K562 (cell line): ENCODE results near the gene USP22. TPM values are rescaled to one million over a fixed set of nuclear protein-coding genes. Genes with fewer than 3 reads are reported as not detected.

Experiments
- ATAC-seq: fragments of 200-7000 bp; cut with Tn5 transposase; 3 replicates; pipeline ENCODE4 v1.9.1; 2020; ENCODE audit warnings: moderate library complexity
- BruUV-seq: library from RNA; stranded (reverse); fragments of 400-500 nt; replicated peaks from 2 replicates; lab custom pipeline; 2021; lab: Mats Ljungman, UMichigan
- CTCF ChIA-PET: fragments of 300-600 bp; formaldehyde crosslinking; extraction: SDS; loops from one replicate; lab custom pipeline; 2021; ENCODE audit warnings: low intra/inter-chr PET ratio; lab: Yijun Ruan, JAX
- POLR2A ChIA-PET: fragments of 300-600, 350-650 bp; sonication (Branson Sonifier 250); formaldehyde crosslinking; extraction: SDS; loops from one replicate; lab custom pipeline; 2021; ENCODE audit warnings: antibody characterized with exemption, inconsistent platforms; lab: Yijun Ruan, JAX
- DNase-seq, 4 experiments: peaks; one replicate each; pipeline versions ENCODE4 v3.0.0 to v3.0.0-alpha.2; 2011 to 2018; ENCODE audit warnings: low spot score in 3 of 4, mixed read lengths in 3 of 4; ENCODE audit errors: extremely low read depth in 1 of 4
- FAIRE-seq: peaks from 2 replicates; lab custom pipeline; 2011; peaks lifted over from hg19 to GRCh38; lab: Jason Lieb, UNC
- H2AFZ ChIP-seq: 2 replicates; pipeline ENCODE4 v1.6.0; 2011; ENCODE audit warnings: low read depth, low read length, control low read depth, inconsistent platforms
- H3K27ac ChIP-seq: fragments of 200-600 bp; 3 replicates; pipeline ENCODE4 v1.8.0; 2011; ENCODE audit warnings: low read depth, mild to moderate bottlenecking, control low read depth, inconsistent platforms, low read length, moderate library complexity, mixed read lengths; ENCODE audit errors: extremely low read depth
- H3K27me3 ChIP-seq, 2 experiments: fragments of 300-600 bp in 1 of 2; 2 replicates in 1 of 2; 3 replicates in 1 of 2; pipeline versions ENCODE4 v1.6.0 to v1.8.0; 2011; ENCODE audit warnings: inconsistent platforms in 2 of 2, low read length in 2 of 2, mild to moderate bottlenecking in 1 of 2, mixed read lengths in 1 of 2, moderate library complexity in 1 of 2; ENCODE audit not compliant: control insufficient read depth in 2 of 2, insufficient read depth in 2 of 2
- H3K36me3 ChIP-seq: fragments of 300-600 bp; 3 replicates; pipeline ENCODE4 v1.8.0; 2011; ENCODE audit warnings: mild to moderate bottlenecking, low read length, inconsistent platforms; ENCODE audit not compliant: control insufficient read depth, insufficient read depth
- H3K4me1 ChIP-seq, 2 experiments: fragments of 200-600 bp in 1 of 2; replicated peaks in 1 of 2; 2 replicates in 1 of 2; 3 replicates in 1 of 2; pipeline versions ENCODE4 v1.5.1 to v1.8.0; 2011; ENCODE audit warnings: inconsistent platforms in 2 of 2, low read length in 2 of 2, mild to moderate bottlenecking in 1 of 2, mixed read lengths in 1 of 2, moderate library complexity in 1 of 2; ENCODE audit not compliant: control insufficient read depth in 2 of 2, insufficient read depth in 2 of 2
- H3K4me2 ChIP-seq: 2 replicates; pipeline ENCODE4 v1.6.1; 2011; ENCODE audit warnings: low read length, control low read depth, inconsistent platforms, mixed read lengths; ENCODE audit not compliant: insufficient read depth
- H3K4me3 ChIP-seq: fragments of 200-600 bp; sonication (generic), shearing (Covaris generic); 2 replicates; pipeline ENCODE4 v1.5.1; 2016; ENCODE audit warnings: control low read depth, inconsistent platforms
- H3K79me2 ChIP-seq: fragments of 200-600 bp; 3 replicates; pipeline ENCODE4 v1.8.0; 2011; ENCODE audit warnings: low read length, inconsistent platforms; ENCODE audit not compliant: control insufficient read depth, insufficient read depth
- H3K9ac ChIP-seq, 2 experiments: 2 replicates each; pipeline versions ENCODE4 v1.6.0 to v1.6.1; 2011; ENCODE audit warnings: low read depth in 2 of 2, low read length in 2 of 2, control low read depth in 1 of 2, inconsistent platforms in 1 of 2, mild to moderate bottlenecking in 1 of 2, mixed read lengths in 1 of 2; ENCODE audit not compliant: insufficient read depth in 1 of 2
- H3K9me1 ChIP-seq: one replicate; pipeline ENCODE4 v1.6.0; 2011; ENCODE audit warnings: inconsistent platforms, mild to moderate bottlenecking, low read length, moderate library complexity; ENCODE audit not compliant: control insufficient read depth, insufficient read depth
- H3K9me3 ChIP-seq: replicated peaks from 2 replicates; pipeline ENCODE4 v1.5.1; 2011; ENCODE audit warnings: low read depth, low read length, inconsistent platforms; ENCODE audit not compliant: control insufficient read depth, insufficient read depth
- H4K20me1 ChIP-seq: replicated peaks from 2 replicates; pipeline ENCODE4 v1.6.1; 2011; ENCODE audit warnings: low read length, inconsistent platforms, mixed read lengths; ENCODE audit not compliant: control insufficient read depth, insufficient read depth
- CBX8 ChIP-seq: fragments of 200-600 bp; sonication (generic); IDR thresholded peaks from 2 replicates; pipeline ENCODE4 v1.6.1; 2012; ENCODE audit warnings: borderline replicate concordance, mixed run types, low read depth, mild to moderate bottlenecking, moderate library complexity, mixed read lengths, low read length, control low read depth, inconsistent platforms; ENCODE audit not compliant: poor library complexity, severe bottlenecking; ENCODE audit errors: extremely low read depth
- ELF2 ChIP-seq: fragments of 250-450 bp; sonication (Bioruptor Pico); IDR thresholded peaks from 2 replicates; pipeline ENCODE4 v1.5.0; 2021; ENCODE audit warnings: mild to moderate bottlenecking
- MAFF ChIP-seq: IDR thresholded peaks from 2 replicates; pipeline ENCODE4 v1.6.1; 2012; ENCODE audit warnings: low read length, improper control_type of control experiment
- MTA1 ChIP-seq: fragments of 450-650 bp; IDR thresholded peaks from 2 replicates; pipeline ENCODE4 v1.6.1; 2017; ENCODE audit warnings: borderline replicate concordance
- PRDM10 ChIP-seq: fragments of 450-650 bp; IDR thresholded peaks from 2 replicates; pipeline ENCODE4 v1.6.1; 2018; ENCODE audit not compliant: partially characterized antibody
- ZNF239 ChIP-seq: fragments of 250-450 bp; sonication (Bioruptor Pico); IDR thresholded peaks from 2 replicates; pipeline ENCODE4 v1.4.0; 2020; ENCODE audit warnings: mild to moderate bottlenecking
- WGBS: fragments of 100-300 bp; shearing (Covaris generic); methylation state at CpG from one replicate; pipeline ENCODE4 v1.1.6; 2016; ENCODE audit warnings: low coverage, mixed read lengths; ENCODE audit not compliant: insufficient coverage; ENCODE audit errors: missing lambda C conversion rate; 5-methylcytosine and 5-hydroxymethylcytosine counted together
- in situ Hi-C: fragments of 300-500 bp; cut with MboI; formaldehyde crosslinking; loops from 4 replicates; pipeline ENCODE4 v1.15.0; 2018; ENCODE audit warnings: inconsistent platforms, mixed read lengths
- intact Hi-C: fragments of 100-400 bp; cut with micrococcal nuclease; formaldehyde crosslinking; loops from 2 replicates; pipeline ENCODE4 v1.14.2; 2022
- polyA plus RNA-seq, 8 experiments: library from polyadenylated mRNA; depleted of rRNA in 4 of 8; stranded (reverse) in 5 of 8; unstranded in 3 of 8; fragments of >200 nt; fragmentation: Nextera tagmentation in 2 of 8; fragmentation: Illumina TruSeq in 1 of 8; extraction: Ambion mirVana in 2 of 8; extraction: Trizol in 1 of 8; gene quantifications; 2 replicates each; pipeline versions ENCODE4 v1.2.1 to v1.2.3, GENCODE V29; 2011 to 2014; ENCODE audit warnings: inconsistent platforms in 1 of 8, missing spikeins in 1 of 8
- total RNA-seq, 7 experiments: library from RNA; depleted of rRNA in 6 of 7; stranded (reverse); fragments of >200 nt in 6 of 7; fragmentation: Illumina TruSeq in 2 of 7; extraction: Trizol in 2 of 7; gene quantifications; 2 replicates each; pipeline versions ENCODE4 v1.2.1 to v1.2.3, GENCODE V29; 2011 to 2021; ENCODE audit warnings: low replicate concordance in 1 of 7
- TF ChIP-seq, protein P1 (sequence below): sonication (generic); formaldehyde crosslinking; IDR thresholded peaks from 2 replicates; pipeline ENCODE4 v1.8.1; 2023; ENCODE audit warnings: mild to moderate bottlenecking, missing genetic modification reagents

Gene USP22
- total and polyA plus RNA-seq, 9 of the 15 experiments (the other 6 are each of a cell fraction or from before 2014, with no cell fraction given) = 6.5 to 113 (median 58.9) TPM

DNA sequence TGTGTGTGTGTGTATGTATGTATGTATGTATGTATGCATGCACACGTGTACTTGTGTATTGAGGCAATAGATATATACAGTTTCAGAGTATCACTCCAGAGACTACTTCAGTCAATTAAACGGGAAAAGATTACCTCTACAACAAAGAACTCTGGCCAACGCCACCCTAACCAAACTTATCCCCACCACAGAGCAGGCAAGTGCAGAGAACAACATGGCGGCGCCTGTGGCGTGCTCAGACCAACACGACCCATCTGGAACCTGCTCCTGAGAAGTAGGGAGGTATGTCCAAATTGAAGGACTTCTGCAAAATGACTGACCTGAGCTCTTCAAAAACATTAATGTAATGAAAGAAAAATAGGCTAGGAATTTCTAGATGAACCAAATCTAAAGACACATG, 12.4 kb downstream of the USP22 start:
- peaks cover 98% of the 10 kb centered on the region for H3K79me2 ChIP-seq
- BruUV-seq = no TSS peak
- POLR2A ChIA-PET = interaction anchor here (1.0 kb wide), 1 partner anchor 11 kb away, joined by 3 read pairs; no protein-coding TSS in a partner anchor
- 87% methylated on average over 6 of the region's 7 CpGs for WGBS
- H3K4me1 ChIP-seq = peaks cover 0 to 20% of the 10 kb centered on the region in 2 experiments; a peak in 3 of 5 replicates
- H3K9me1 ChIP-seq = peaks cover 3% of the 10 kb centered on the region
- TF ChIP-seq, protein P1, sequence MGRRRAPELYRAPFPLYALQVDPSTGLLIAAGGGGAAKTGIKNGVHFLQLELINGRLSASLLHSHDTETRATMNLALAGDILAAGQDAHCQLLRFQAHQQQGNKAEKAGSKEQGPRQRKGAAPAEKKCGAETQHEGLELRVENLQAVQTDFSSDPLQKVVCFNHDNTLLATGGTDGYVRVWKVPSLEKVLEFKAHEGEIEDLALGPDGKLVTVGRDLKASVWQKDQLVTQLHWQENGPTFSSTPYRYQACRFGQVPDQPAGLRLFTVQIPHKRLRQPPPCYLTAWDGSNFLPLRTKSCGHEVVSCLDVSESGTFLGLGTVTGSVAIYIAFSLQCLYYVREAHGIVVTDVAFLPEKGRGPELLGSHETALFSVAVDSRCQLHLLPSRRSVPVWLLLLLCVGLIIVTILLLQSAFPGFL (CRISPR knock-in tag) = no peak
- TF ChIP-seq MTA1 = no peak
- TF ChIP-seq ELF2 (CRISPR knock-in tag) = no peak
- H3K4me2 ChIP-seq = no peak overlapping the region
- H3K27me3 ChIP-seq = no peaks in the 10 kb centered on the region
- peaks cover 50% of the 10 kb centered on the region for H4K20me1 ChIP-seq
- no peaks in the 10 kb centered on the region for H3K9me3 ChIP-seq
- FAIRE-seq = no peak
- H2AFZ ChIP-seq = no peak overlapping the region
- intact Hi-C loops = no loop called here
- no peak overlapping the region for H3K9ac ChIP-seq
- H3K4me3 ChIP-seq = no peak overlapping the region
- H3K36me3 ChIP-seq = peaks cover 83% of the 10 kb centered on the region
- in situ Hi-C loops = no loop called here
- H3K27ac ChIP-seq = no peak overlapping the region
- CTCF ChIA-PET = no interaction called here
- DNase-seq = no peak
- ATAC-seq = no peak

- intact Hi-C loops = no loop called here
- Histone ChIP-seq H3K9me1 (no peaks in the 10 kb centered on the region), H2AFZ (no peak overlapping the region), H3K27me3 (no peaks in the 10 kb centered on the region), H4K20me1 (peaks cover 43% of the 10 kb centered on the region), H3K79me2 (peaks cover 98% of the 10 kb centered on the region), H3K27ac (no peak overlapping the region), H3K4me1 (peaks cover 0 to 11% of the 10 kb centered on the region in 2 experiments; a peak in 3 of 5 replicates), H3K4me2 (no peak overlapping the region)
- WGBS = 61% methylated on average over 2 of the region's 2 CpGs
- FAIRE-seq (no peak), DNase-seq (no peak)
- POLR2A ChIA-PET = no interaction called here
- TF ChIP-seq MAFF (no peak), ZNF239 (no peak), CBX8 (no peak), PRDM10 (no peak)
- TF ChIP-seq, all 486 proteins: peak for 0
- Histone ChIP-seq H3K4me3 (no peak overlapping the region), H3K9me3 (no peaks in the 10 kb centered on the region), H3K36me3 (peaks cover 83% of the 10 kb centered on the region), H3K9ac (no peak overlapping the region)
- no TSS peak for BruUV-seq
- ATAC-seq = no peak
- in situ Hi-C loops = no loop called here
- CTCF ChIA-PET = no interaction called here
Observed at GRCh38 chr17:21029515-21029914, 13.3 kb downstream of the USP22 start.
